Effector CD4-positive, alpha-beta T cell (primary cell): ENCODE measurements around the gene ANOS1.

Source experiments
- DNase-seq: peaks from one replicate; pipeline ENCODE4 v3.0.0-alpha.2; 2020

Gene ANOS1

GRCh38 chrX:8711401-8711800, 20.5 kb downstream of the ANOS1 start:
- DNase-seq, result no peak

- DNase-seq, result no peak
These were observed 27.8 kb downstream of the ANOS1 start for GRCh38 chrX:8704184-8704583.

- no peak for DNase-seq
These were observed 39.1 kb downstream of the ANOS1 start for GRCh38 chrX:8692871-8693270.

- no peak for DNase-seq
These were observed 42.5 kb downstream of the ANOS1 start for GRCh38 chrX:8689473-8689872.

GRCh38 chrX:8688776-8689175, 43.2 kb downstream of the ANOS1 start:
- no peak for DNase-seq

GRCh38 chrX:8684201-8684965, 47.6 kb downstream of the ANOS1 start:
- DNase-seq, result no peak

GRCh38 chrX:8683687-8684086, 48.2 kb downstream of the ANOS1 start:
- no peak for DNase-seq

- DNase-seq, result no peak
These were observed 52.4 kb downstream of the ANOS1 start for GRCh38 chrX:8679550-8679949.

- DNase-seq, result no peak
These were observed 56.8 kb downstream of the ANOS1 start for GRCh38 chrX:8675006-8675630.

- no peak for DNase-seq
These were observed 58.7 kb downstream of the ANOS1 start for GRCh38 chrX:8673201-8673600.

GRCh38 chrX:8672176-8672575, 59.8 kb downstream of the ANOS1 start:
- no peak for DNase-seq

GRCh38 chrX:8668813-8669212, 63.1 kb downstream of the ANOS1 start:
- DNase-seq, result no peak

- DNase-seq, result no peak
These were observed 68.6 kb downstream of the ANOS1 start for GRCh38 chrX:8663325-8663724.

GRCh38 chrX:8657883-8658282, 74.1 kb downstream of the ANOS1 start:
- no peak for DNase-seq

GRCh38 chrX:8653956-8654355, 78.0 kb downstream of the ANOS1 start:
- no peak for DNase-seq

GRCh38 chrX:8649969-8650368, 82.0 kb downstream of the ANOS1 start:
- DNase-seq, result no peak

GRCh38 chrX:8647176-8647575, 84.8 kb downstream of the ANOS1 start:
- no peak for DNase-seq

- no peak for DNase-seq
These were observed 91.9 kb downstream of the ANOS1 start for GRCh38 chrX:8639949-8640475.

GRCh38 chrX:8636497-8636896, 95.4 kb downstream of the ANOS1 start:
- DNase-seq, result no peak

- no peak for DNase-seq
These were observed 96.1 kb downstream of the ANOS1 start for GRCh38 chrX:8635812-8636211.

- DNase-seq, result no peak
These were observed 99.0 kb downstream of the ANOS1 start for GRCh38 chrX:8632924-8633323.

- DNase-seq, result no peak
These were observed 102.1 kb downstream of the ANOS1 start for GRCh38 chrX:8629871-8630270.

- no peak for DNase-seq
These were observed 104.1 kb downstream of the ANOS1 start for GRCh38 chrX:8627796-8628195.

- DNase-seq, result no peak
These were observed 124.6 kb downstream of the ANOS1 start for GRCh38 chrX:8607326-8607725.
